GM19328 (cell line): ENCODE measurements around the gene MED28.

Source experiments
- ATAC-seq: cut with Tn5 transposase; IDR thresholded peaks from one replicate; pipeline ENCODE4 v1.9.1; 2021; ENCODE audit warnings: mild to moderate bottlenecking, moderate library complexity; ENCODE audit not compliant: unreplicated experiment

The MED28 gene

DNA sequence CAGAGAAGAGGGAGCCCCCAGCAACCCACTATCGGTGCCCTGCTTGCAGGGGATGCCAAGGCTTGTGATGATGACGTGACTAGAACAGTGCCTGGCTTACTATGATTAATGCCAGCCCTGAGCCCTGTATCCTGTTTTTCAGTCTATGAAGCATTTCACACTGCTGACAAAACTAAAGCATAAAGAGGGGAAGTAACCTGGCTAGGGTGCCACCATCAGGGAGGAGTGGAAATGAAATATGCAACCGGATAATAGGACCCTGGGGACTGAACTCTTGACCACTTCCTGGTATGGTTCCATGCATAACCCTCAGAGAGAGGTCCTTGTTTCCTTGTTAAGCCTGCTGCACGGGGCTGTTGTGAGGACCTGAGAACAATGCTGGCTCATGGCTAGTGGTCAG is 50.3 kb downstream of the MED28 start:
- ATAC-seq, result peak; percentile 86

DNA sequence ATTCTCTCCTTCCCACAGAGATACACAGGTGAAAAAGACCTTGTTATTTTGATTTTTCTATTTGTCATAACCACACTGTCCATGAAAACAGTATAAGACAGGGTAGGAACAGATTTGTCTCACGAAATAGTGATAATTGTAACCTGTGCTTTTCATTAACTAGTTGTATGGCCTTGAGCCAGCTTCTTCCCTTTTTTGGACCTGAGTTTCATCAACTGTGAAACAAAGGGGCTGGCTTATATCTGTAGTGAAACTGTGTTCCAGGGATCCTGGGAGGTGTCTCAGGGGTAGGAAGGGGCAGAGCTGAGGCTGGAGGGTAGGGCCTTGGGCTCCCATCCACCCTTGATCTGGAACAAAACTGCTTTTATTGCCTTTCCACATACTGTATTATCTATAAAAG is 50.9 kb downstream of the MED28 start:
- no peak for ATAC-seq

DNA sequence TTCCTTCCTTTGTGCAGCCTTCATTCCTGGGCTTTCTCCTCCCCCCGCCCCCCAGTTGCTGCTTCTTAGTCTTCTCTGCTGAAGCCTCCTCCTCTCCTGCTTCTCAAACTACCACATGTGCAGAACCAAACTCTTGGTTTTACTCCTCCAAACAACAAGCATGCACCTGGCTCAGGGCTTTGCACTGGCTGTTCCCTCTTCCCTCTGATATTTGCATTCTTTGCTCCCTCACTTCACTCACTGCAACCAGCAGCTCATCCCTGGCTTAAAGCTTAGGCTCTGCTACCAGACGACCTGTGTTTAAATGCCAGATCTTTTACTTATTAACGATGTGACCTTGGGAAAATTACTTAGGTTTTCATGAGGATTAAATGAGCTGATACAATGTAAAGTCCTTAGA is 51.4 kb downstream of the MED28 start:
- no peak for ATAC-seq

GRCh38 chr4:17667253-17667652 is 52.8 kb downstream of the MED28 start:
- ATAC-seq, result no peak

- ATAC-seq, result no peak
Measured at GRCh38 chr4:17667653-17668201, 53.3 kb downstream of the MED28 start.

GRCh38 chr4:17670423-17670822 is 56.0 kb downstream of the MED28 start:
- no peak for ATAC-seq

- ATAC-seq, result no peak
Measured at GRCh38 chr4:17680559-17681280, 66.3 kb downstream of the MED28 start.

DNA sequence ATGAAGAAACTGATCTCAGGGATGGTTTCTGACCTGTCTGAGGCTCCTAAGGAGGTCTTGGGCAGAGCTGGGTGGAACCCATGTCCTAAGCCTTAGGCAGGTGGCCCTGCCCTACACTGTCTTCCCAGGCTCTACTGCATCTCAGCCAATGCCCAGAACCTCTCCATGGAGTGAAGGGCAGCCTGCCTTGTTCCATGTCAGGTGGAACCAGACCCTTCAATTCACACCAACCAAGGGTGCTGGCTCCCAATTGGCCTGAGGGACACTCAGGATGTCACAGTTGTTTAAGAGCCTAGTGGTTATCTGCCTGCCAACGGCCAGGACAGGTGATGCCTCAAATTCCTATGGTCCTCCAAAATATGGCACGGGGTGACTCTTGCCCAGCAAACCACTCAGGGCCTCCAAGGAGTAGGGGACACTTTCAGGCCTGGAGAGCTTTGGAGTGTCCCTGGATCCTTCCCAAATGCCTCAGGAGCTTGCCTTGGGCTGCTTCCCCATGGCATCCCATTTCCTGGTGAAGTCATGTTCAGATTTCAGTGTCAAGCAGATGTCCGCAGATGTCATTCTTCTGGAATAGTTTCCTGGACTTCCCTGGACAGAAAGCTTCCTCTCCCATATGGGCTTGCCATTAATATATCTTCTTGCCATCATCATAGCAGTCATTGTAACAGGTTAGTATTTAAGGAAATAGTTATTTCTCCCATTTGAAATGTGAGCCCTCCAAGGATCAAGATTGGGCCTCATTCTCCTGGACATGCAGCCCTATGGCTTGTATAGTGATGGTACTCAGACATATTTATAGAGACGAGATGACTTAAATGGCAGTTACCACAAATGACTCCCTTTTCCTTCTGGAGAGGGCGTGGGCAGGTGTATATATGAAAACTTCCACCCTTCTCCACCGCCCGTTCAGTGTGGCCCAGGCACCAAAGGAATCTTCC is 67.1 kb downstream of the MED28 start:
- ATAC-seq, result no peak

DNA sequence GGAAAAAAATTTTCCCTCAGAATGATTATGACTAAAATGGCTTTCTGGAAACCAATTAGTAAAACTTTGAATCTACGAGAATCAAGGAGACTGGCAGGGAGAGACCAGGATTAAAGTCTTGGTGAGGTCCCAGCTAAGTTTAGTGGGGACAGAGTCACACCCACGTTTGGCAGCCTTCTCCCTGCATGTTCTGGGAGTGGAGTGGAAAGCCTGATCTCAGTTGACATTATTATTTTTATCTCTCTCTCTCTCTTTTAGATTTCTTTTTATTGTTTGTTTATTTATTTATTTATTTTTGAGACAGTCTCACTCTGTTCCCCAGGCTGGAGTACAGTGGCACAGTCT is 67.8 kb downstream of the MED28 start:
- no peak for ATAC-seq
